SK-N-SH (cell line): ENCODE data around the gene MVP.

Experiments
- CTCF ChIP-seq: fragments of 200-600 bp; sonication (generic); IDR thresholded peaks from 2 replicates; pipeline ENCODE4 v1.6.1; 2017; ENCODE audit warnings: antibody characterized with exemption, mild to moderate bottlenecking, moderate library complexity
- EP300 ChIP-seq, 2 experiments: IDR thresholded peaks; 2 replicates each; pipeline versions ENCODE4 v1.4.0 to v1.6.1; 2012; ENCODE audit warnings: borderline replicate concordance in 1 of 2, low read depth in 1 of 2, low read length in 1 of 2
- EZH2phosphoT487 ChIP-seq: fragments of 200-600 bp; sonication (generic); IDR thresholded peaks from 2 replicates; pipeline ENCODE4 v1.6.1; 2017; ENCODE audit warnings: low read depth, mixed run types, mild to moderate bottlenecking, antibody characterized with exemption, moderate library complexity, borderline replicate concordance
- GATA2 ChIP-seq: sonication (generic); formaldehyde crosslinking; IDR thresholded peaks from 2 replicates; pipeline ENCODE4 v1.5.0; 2020; ENCODE audit warnings: mild to moderate bottlenecking, missing genetic modification reagents
- MAX ChIP-seq: IDR thresholded peaks from 2 replicates; pipeline ENCODE4 v1.4.0; 2012; ENCODE audit warnings: low read depth
- NRF1 ChIP-seq: IDR thresholded peaks from 2 replicates; pipeline ENCODE4 v1.6.1; 2012; ENCODE audit warnings: low read depth, mild to moderate bottlenecking, low read length
- POLR2AphosphoS5 ChIP-seq: IDR thresholded peaks from 2 replicates; pipeline ENCODE4 v1.6.1; 2012; ENCODE audit warnings: low read depth, low read length
- RAD21 ChIP-seq: IDR thresholded peaks from 2 replicates; pipeline ENCODE4 v1.6.1; 2012; ENCODE audit warnings: mild to moderate bottlenecking, low read length
- RCOR1 ChIP-seq: fragments of 150-350 bp; IDR thresholded peaks from 2 replicates; pipeline ENCODE4 v1.6.1; 2017; ENCODE audit warnings: antibody characterized with exemption, low read length
- REST ChIP-seq: IDR thresholded peaks from 2 replicates; pipeline ENCODE4 v1.6.1; 2012; ENCODE audit warnings: mild to moderate bottlenecking, low read depth, low read length, moderate library complexity
- RFX5 ChIP-seq: IDR thresholded peaks from 2 replicates; pipeline ENCODE4 v1.6.1; 2012; ENCODE audit warnings: mild to moderate bottlenecking, improper control_type of control experiment, low read length

GRCh38 chr16:29858974-29859373 is 38.7 kb downstream of the MVP start:
- no peak for TF ChIP-seq RFX5
- no peak for TF ChIP-seq RAD21
- no peak for TF ChIP-seq POLR2AphosphoS5
- no peak for TF ChIP-seq EZH2phosphoT487
- no peak for TF ChIP-seq NRF1
- no peak for TF ChIP-seq CTCF
- TF ChIP-seq REST, result no peak
- TF ChIP-seq RCOR1, result no peak
- no peak for TF ChIP-seq EP300 (IDR thresholded peaks at IDR 0.05; ENCODE audit: borderline replicate concordance in 1 of 2, low read depth in 1 of 2, low read length in 1 of 2)
- no peak for TF ChIP-seq MAX
- no peak for TF ChIP-seq GATA2 (CRISPR knock-in tag)
